Measurements from ENCODE around the gene PHLDA3. TPM values are rescaled to one million over a fixed set of nuclear protein-coding genes. Genes with fewer than 3 reads are reported as not detected.

PHLDA3 gene
- polyA plus RNA-seq, 1 donor from 2014 or later = 35.1 TPM

DNA sequence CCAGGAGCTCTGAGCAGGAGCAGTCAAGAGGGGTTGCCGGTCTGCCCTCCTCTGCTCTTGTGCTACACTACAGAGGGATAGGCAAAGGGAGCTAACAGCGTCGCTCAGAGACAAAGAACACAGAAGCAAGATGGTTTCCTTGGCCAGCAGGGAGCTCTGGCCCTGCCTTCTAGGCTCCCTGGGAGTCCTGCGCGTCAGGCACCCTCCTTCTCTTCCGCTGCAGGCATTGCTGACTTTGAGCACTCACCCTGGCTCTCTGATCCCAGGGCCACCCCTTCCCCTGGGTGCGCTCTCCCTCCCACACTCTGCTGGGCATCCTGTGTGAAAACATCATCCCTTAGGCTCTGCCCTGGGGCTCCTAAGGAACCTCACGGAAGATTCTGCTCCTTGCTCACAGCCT, 47.9 kb downstream of the PHLDA3 start:
- H3K4me3 ChIP-seq (ENCODE audit: low read length) = no peak overlapping the region
- no peaks in the 10 kb centered on the region for H3F3A ChIP-seq (ENCODE audit: insufficient read depth, low read length, poor library complexity, severe bottlenecking)
- H3K36me3 ChIP-seq (ENCODE audit: insufficient read depth, low read length) = no peaks in the 10 kb centered on the region
- H3K27me3 ChIP-seq (ENCODE audit: insufficient read depth, low read depth, low read length) = no peaks in the 10 kb centered on the region
- TF ChIP-seq MXI1 (conservative IDR thresholded peaks at IDR 0.05; ENCODE audit: poor library complexity, severe bottlenecking) (no peak), EZH2 (IDR thresholded peaks at IDR 0.05; ENCODE audit: borderline replicate concordance, insufficient read depth, low read length, poor library complexity, severe bottlenecking) (no peak), SMC3 (conservative IDR thresholded peaks at IDR 0.05; ENCODE audit: poor library complexity) (no peak), EP300 (conservative IDR thresholded peaks at IDR 0.05; ENCODE audit: poor library complexity, severe bottlenecking) (no peak), RAD21 (conservative IDR thresholded peaks at IDR 0.05) (no peak), POLR2AphosphoS5 (IDR thresholded peaks at IDR 0.05) (no peak), TAF1 (IDR thresholded peaks at IDR 0.05; ENCODE audit: low read depth) (no peak)
- TF ChIP-seq, protein P1, sequence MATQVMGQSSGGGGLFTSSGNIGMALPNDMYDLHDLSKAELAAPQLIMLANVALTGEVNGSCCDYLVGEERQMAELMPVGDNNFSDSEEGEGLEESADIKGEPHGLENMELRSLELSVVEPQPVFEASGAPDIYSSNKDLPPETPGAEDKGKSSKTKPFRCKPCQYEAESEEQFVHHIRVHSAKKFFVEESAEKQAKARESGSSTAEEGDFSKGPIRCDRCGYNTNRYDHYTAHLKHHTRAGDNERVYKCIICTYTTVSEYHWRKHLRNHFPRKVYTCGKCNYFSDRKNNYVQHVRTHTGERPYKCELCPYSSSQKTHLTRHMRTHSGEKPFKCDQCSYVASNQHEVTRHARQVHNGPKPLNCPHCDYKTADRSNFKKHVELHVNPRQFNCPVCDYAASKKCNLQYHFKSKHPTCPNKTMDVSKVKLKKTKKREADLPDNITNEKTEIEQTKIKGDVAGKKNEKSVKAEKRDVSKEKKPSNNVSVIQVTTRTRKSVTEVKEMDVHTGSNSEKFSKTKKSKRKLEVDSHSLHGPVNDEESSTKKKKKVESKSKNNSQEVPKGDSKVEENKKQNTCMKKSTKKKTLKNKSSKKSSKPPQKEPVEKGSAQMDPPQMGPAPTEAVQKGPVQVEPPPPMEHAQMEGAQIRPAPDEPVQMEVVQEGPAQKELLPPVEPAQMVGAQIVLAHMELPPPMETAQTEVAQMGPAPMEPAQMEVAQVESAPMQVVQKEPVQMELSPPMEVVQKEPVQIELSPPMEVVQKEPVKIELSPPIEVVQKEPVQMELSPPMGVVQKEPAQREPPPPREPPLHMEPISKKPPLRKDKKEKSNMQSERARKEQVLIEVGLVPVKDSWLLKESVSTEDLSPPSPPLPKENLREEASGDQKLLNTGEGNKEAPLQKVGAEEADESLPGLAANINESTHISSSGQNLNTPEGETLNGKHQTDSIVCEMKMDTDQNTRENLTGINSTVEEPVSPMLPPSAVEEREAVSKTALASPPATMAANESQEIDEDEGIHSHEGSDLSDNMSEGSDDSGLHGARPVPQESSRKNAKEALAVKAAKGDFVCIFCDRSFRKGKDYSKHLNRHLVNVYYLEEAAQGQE (IDR thresholded peaks at IDR 0.05; ENCODE audit: borderline replicate concordance) = no peak
- TF ChIP-seq, protein P2, sequence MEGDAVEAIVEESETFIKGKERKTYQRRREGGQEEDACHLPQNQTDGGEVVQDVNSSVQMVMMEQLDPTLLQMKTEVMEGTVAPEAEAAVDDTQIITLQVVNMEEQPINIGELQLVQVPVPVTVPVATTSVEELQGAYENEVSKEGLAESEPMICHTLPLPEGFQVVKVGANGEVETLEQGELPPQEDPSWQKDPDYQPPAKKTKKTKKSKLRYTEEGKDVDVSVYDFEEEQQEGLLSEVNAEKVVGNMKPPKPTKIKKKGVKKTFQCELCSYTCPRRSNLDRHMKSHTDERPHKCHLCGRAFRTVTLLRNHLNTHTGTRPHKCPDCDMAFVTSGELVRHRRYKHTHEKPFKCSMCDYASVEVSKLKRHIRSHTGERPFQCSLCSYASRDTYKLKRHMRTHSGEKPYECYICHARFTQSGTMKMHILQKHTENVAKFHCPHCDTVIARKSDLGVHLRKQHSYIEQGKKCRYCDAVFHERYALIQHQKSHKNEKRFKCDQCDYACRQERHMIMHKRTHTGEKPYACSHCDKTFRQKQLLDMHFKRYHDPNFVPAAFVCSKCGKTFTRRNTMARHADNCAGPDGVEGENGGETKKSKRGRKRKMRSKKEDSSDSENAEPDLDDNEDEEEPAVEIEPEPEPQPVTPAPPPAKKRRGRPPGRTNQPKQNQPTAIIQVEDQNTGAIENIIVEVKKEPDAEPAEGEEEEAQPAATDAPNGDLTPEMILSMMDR (IDR thresholded peaks at IDR 0.05; ENCODE audit: poor library complexity, severe bottlenecking) = no peak
- H3K9me3 ChIP-seq (ENCODE audit: low read length) = no peaks in the 10 kb centered on the region
- H2AFZ ChIP-seq (ENCODE audit: low read depth, low read length) = no peak overlapping the region
- H3K79me2 ChIP-seq (replicated peaks; ENCODE audit: insufficient read depth, low read length) = no peaks in the 10 kb centered on the region
- H3K27ac ChIP-seq (ENCODE audit: low read length) = no peak overlapping the region
- H3K4me2 ChIP-seq (ENCODE audit: low read length) = no peak overlapping the region
- no peak overlapping the region for H3K9ac ChIP-seq (ENCODE audit: low read length)
- H4K20me1 ChIP-seq (ENCODE audit: insufficient read depth) = no peaks in the 10 kb centered on the region
- H3K9me2 ChIP-seq (ENCODE audit: insufficient read depth, low read length) = no peaks in the 10 kb centered on the region

DNA sequence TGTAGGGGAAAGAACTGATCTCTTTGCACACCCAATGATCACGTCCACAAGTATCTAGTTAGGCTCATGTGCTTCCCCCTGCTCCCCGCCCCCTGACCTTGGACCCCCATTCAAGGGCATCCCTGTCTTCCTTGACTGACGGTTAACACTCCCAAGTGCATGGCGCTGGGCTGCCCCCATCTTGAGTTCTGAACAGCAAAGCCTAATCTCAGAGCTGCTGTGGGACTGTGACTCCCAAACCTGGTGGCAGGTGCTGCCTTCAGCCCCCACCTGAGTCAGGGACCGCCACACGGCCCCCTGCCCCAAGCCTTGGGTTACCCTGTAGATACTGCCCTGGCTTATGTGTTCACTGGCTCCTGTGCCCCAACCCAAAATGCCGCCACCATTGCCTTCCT, 48.4 kb downstream of the PHLDA3 start:
- no peak overlapping the region for H3K27ac ChIP-seq (ENCODE audit: low read length)
- H2AFZ ChIP-seq (ENCODE audit: low read depth, low read length) = no peak overlapping the region
- no peaks in the 10 kb centered on the region for H3F3A ChIP-seq (ENCODE audit: insufficient read depth, low read length, poor library complexity, severe bottlenecking)
- no peaks in the 10 kb centered on the region for H3K9me3 ChIP-seq (ENCODE audit: low read length)
- TF ChIP-seq MXI1 (conservative IDR thresholded peaks at IDR 0.05; ENCODE audit: poor library complexity, severe bottlenecking) = no peak
- no peak for TF ChIP-seq EP300 (conservative IDR thresholded peaks at IDR 0.05; ENCODE audit: poor library complexity, severe bottlenecking)
- TF ChIP-seq RAD21 (conservative IDR thresholded peaks at IDR 0.05) = no peak
- TF ChIP-seq, protein P1 (IDR thresholded peaks at IDR 0.05; ENCODE audit: borderline replicate concordance) = no peak
- no peak for TF ChIP-seq SMC3 (conservative IDR thresholded peaks at IDR 0.05; ENCODE audit: poor library complexity)
- no peak for TF ChIP-seq TAF1 (IDR thresholded peaks at IDR 0.05; ENCODE audit: low read depth)
- TF ChIP-seq EZH2 (IDR thresholded peaks at IDR 0.05; ENCODE audit: borderline replicate concordance, insufficient read depth, low read length, poor library complexity, severe bottlenecking) = no peak
- H3K36me3 ChIP-seq (ENCODE audit: insufficient read depth, low read length) = no peaks in the 10 kb centered on the region
- H4K20me1 ChIP-seq (ENCODE audit: insufficient read depth) = no peaks in the 10 kb centered on the region
- no peak overlapping the region for H3K4me3 ChIP-seq (ENCODE audit: low read length)
- H3K27me3 ChIP-seq (ENCODE audit: insufficient read depth, low read depth, low read length) = no peaks in the 10 kb centered on the region
- no peaks in the 10 kb centered on the region for H3K79me2 ChIP-seq (replicated peaks; ENCODE audit: insufficient read depth, low read length)
- no peak overlapping the region for H3K9ac ChIP-seq (ENCODE audit: low read length)
- H3K9me2 ChIP-seq (ENCODE audit: insufficient read depth, low read length) = no peaks in the 10 kb centered on the region
- no peak overlapping the region for H3K4me2 ChIP-seq (ENCODE audit: low read length)
